T-helper 1 cell (primary cell): ENCODE results near the gene TSPAN1.
A peak's percentile ranks its signal among the peaks of the same experiment; 100 is the strongest.
"Not testable (repeated sequence)": the region's sequence is repeated elsewhere in the genome, so short reads cannot be mapped to it uniquely, and the experiment has no call there.

Experiments used
- DNase-seq, 5 donors: peaks; one replicate each; pipeline ENCODE4 v3.0.0-alpha.2; 2012 to 2020

TSPAN1 gene

DNA sequence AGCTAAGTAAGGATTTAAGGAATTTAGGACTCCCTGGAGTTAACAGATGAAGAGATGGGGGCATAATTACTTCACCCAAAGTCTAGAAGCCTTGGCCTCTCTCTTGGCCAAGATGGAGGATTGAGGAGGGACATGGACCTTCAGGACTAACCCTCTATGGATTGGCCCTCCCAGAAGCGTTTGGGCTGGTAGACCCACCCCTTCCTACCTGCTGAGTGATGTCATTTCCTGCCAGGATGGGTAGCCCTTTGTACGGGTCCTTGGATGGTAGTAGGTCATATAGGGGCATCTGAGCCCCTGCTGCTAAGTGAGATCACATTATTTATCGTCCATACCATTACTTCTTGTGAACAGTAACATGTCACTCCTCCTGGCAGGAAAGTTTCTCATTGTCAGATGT lies 45.9 kb downstream of the TSPAN1 start:
- DNase-seq = no peak

DNA sequence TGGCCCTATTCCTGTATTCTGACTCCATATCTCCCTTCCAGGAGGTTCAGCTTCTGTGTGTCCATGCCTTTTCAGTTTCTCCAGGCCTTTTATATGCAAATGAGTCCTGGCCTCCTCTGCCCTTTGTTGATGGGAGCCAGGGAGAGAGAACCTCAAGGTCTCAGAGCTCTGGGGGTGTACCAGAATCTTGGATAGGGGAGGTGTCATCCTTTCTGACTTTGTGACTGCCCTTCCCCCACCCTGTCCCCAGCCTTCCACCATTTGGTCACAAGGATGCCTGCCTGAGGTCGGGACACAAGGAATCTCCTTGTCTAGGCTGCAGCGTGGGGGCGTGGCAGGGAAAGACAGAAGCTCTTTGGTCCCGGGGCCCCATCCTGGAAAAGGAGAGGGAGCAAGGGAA lies 46.9 kb downstream of the TSPAN1 start:
- no peak for DNase-seq

DNA sequence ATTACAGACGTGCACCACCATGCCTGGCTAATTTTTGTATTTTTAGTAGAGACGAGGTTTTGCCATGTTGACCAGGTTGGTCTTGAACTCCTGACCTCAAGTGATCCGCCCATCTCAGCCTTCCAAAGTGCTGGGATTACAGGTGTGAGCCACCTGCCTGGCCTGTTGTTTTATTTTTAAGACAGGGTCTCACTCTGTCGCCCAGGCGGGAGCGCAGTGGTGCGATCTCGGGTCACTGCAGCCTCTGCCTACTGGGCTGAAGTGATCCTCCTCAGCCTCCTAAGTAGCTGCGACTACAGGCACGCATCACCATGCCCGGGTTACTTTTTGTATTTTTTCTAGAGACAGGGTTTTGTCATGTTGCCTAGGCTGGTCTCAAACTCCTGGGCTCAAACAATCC lies 48.2 kb downstream of the TSPAN1 start:
- DNase-seq = not testable (repeated sequence)

DNA sequence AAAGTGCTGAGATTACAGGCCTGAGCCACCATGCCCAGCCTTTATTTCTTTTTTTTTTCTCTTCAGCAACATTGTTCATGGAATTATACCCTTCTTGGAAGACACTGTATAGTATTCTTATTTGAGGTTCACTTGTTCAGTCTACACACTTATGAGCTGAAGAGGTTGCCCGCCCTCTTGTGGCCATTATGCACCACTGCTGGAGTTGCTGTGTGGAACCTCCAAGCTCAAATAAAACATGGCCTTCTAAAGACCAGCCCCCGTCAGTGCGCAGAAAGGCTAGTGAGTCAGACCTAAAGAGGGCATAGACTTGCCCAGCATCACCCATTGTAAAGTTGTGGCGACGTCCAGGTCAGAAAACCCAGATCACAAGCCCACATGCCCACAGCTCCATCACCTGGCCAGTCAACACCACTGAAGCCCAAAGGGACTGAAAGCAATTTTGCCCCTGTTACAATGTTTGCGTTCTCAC lies 48.6 kb downstream of the TSPAN1 start:
- DNase-seq = peak in 4 of 5 donors; percentile 23 to 70 (median 39)

DNA sequence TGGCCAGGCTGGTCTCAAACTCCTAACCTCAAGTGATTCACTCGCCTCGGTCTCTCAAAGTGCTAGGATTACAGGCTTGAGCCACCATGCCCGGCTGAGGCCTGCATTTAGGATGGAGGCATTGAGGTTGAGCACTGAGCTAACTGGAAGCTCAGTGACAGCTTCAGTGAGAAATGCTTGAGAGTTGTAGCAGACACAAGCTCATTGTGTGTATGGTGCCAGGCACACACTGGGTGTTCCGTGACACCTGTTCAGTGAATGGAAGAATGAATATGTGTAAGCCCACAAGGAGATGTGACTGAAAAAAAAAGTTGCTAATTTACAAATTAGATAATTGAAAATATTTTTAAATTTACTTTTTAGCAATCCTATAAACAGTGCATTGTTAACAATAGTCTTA lies 50.1 kb downstream of the TSPAN1 start:
- DNase-seq = no peak

DNA sequence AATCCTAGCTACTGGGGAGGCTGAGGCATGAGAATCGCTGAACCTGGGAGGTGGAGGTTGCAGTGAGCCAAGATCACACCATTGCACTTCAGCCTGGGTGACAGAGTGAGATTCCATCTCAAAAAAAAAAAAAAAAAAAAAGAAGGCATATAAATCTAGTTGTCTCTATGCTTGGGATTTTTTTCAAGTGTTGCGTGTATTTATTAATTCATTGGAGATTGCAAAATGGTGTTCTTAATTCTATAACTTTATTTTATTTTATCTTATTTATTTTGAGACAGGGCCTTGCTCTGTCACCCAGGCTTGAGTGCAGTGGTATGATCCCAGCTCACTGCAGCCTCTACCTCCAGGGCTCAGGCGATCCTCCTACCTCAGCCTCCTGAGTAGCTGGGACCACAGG lies 56.3 kb downstream of the TSPAN1 start:
- DNase-seq = not testable (repeated sequence)
